ENCODE results near the gene DARS1.

DNA sequence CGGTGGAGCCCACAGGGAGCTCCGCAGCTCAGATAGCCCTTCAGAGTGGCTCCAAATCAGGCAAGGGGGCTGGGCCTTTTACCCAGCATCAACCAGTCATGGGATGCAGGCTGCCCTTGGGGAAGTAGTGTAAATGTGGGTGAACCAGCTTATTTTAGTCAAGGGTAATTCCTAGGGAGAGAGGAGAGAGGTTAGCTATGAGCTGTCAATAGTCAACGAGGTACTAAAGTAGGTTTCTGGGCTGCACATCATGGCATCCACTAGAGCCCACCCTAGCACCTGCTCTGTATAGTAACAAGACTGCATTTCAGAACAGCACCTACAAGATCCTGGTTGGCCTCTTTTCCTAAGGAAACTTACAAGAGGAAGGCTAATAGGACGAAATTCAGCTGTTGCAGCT lies 99.7 kb downstream of the DARS1 start:
- TF ChIP-seq, protein P1, sequence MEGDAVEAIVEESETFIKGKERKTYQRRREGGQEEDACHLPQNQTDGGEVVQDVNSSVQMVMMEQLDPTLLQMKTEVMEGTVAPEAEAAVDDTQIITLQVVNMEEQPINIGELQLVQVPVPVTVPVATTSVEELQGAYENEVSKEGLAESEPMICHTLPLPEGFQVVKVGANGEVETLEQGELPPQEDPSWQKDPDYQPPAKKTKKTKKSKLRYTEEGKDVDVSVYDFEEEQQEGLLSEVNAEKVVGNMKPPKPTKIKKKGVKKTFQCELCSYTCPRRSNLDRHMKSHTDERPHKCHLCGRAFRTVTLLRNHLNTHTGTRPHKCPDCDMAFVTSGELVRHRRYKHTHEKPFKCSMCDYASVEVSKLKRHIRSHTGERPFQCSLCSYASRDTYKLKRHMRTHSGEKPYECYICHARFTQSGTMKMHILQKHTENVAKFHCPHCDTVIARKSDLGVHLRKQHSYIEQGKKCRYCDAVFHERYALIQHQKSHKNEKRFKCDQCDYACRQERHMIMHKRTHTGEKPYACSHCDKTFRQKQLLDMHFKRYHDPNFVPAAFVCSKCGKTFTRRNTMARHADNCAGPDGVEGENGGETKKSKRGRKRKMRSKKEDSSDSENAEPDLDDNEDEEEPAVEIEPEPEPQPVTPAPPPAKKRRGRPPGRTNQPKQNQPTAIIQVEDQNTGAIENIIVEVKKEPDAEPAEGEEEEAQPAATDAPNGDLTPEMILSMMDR (IDR thresholded peaks at IDR 0.05) = no peak
- no peak for TF ChIP-seq POLR2A (IDR thresholded peaks at IDR 0.05)
